Osteoblast (primary cell): ENCODE data around the gene DDX41. TPM values are rescaled to one million over a fixed set of nuclear protein-coding genes. Genes with fewer than 3 reads are reported as not detected.
"Not testable (repeated sequence)": the region's sequence is repeated elsewhere in the genome, so short reads cannot be mapped to it uniquely, and the experiment has no call there.

ENCODE experiments used
- DNase-seq: peaks from one replicate; pipeline ENCODE4 v3.0.0; 2011; ENCODE audit warnings: low spot score, mixed read lengths; ENCODE audit not compliant: insufficient read length; ENCODE audit errors: missing footprints
- H2AFZ ChIP-seq: 2 replicates; pipeline ENCODE4 v1.6.0; 2011; ENCODE audit warnings: mild to moderate bottlenecking, low read length
- H3K27ac ChIP-seq: 2 replicates; pipeline ENCODE4 v1.5.1; 2011; ENCODE audit warnings: mild to moderate bottlenecking, low read depth, low read length, moderate library complexity
- H3K27me3 ChIP-seq: 2 replicates; pipeline ENCODE4 v1.6.0; 2012; ENCODE audit warnings: mild to moderate bottlenecking, control low read depth, inconsistent platforms, low read length, moderate library complexity; ENCODE audit not compliant: insufficient read depth
- H3K36me3 ChIP-seq: 2 replicates; pipeline ENCODE4 v1.5.1; 2011; ENCODE audit warnings: mild to moderate bottlenecking, low read length, control low read depth, moderate library complexity; ENCODE audit not compliant: insufficient read depth
- H3K4me1 ChIP-seq: 2 replicates; pipeline ENCODE4 v1.5.1; 2011; ENCODE audit warnings: mild to moderate bottlenecking, low read length, control low read depth, moderate library complexity; ENCODE audit not compliant: insufficient read depth
- H3K4me2 ChIP-seq: 2 replicates; pipeline ENCODE4 v1.6.0; 2011; ENCODE audit warnings: mild to moderate bottlenecking, low read length; ENCODE audit not compliant: insufficient read depth
- H3K4me3 ChIP-seq: fragments of 200-600 bp; sonication (generic); 3 replicates; pipeline ENCODE4 v1.5.1; 2012; ENCODE audit warnings: mild to moderate bottlenecking, low read length, inconsistent platforms; ENCODE audit not compliant: insufficient read depth
- H3K79me2 ChIP-seq: 2 replicates; pipeline ENCODE4 v1.6.0; 2012; ENCODE audit warnings: mild to moderate bottlenecking, low read length, control low read depth, inconsistent platforms; ENCODE audit not compliant: insufficient read depth
- H3K9me3 ChIP-seq: 2 replicates; pipeline ENCODE4 v1.5.1; 2011; ENCODE audit warnings: low read depth, low read length, control low read depth
- H4K20me1 ChIP-seq: 2 replicates; pipeline ENCODE4 v1.6.0; 2012; ENCODE audit warnings: mild to moderate bottlenecking, low read length, control low read depth; ENCODE audit not compliant: insufficient read depth
- CTCF ChIP-seq: IDR thresholded peaks from 2 replicates; pipeline ENCODE4 v1.5.1; 2011; ENCODE audit warnings: mild to moderate bottlenecking, low read depth, low read length, moderate library complexity; ENCODE audit errors: extremely low read depth
- total RNA-seq: library from RNA; depleted of rRNA; stranded (reverse); fragments of >200 nt; gene quantifications from 2 replicates; pipeline ENCODE4 v1.2.3, GENCODE V29; 2012

DDX41 gene
- total RNA-seq, 1 donor: 68.4 TPM

GRCh38 chr5:177537389-177538361, 20.9 kb upstream of the DDX41 start:
- no peaks in the 10 kb centered on the region for H3K9me3 ChIP-seq
- peaks cover 40% of the 10 kb centered on the region for H3K4me1 ChIP-seq
- TF ChIP-seq CTCF: no peak
- H3K27ac ChIP-seq: peak overlapping the region; percentile 95
- H3K4me2 ChIP-seq: peak overlapping the region; percentile 76
- DNase-seq: peak; percentile 97
- H3K4me3 ChIP-seq: peak overlapping the region; percentile 32
- H3K79me2 ChIP-seq: peaks cover 66% of the 10 kb centered on the region
- peaks cover 26% of the 10 kb centered on the region for H4K20me1 ChIP-seq
- H3K36me3 ChIP-seq: peaks cover 29% of the 10 kb centered on the region
- no peaks in the 10 kb centered on the region for H3K27me3 ChIP-seq
- H2AFZ ChIP-seq: no peak overlapping the region

GRCh38 chr5:177536386-177536785, 19.6 kb upstream of the DDX41 start:
- peaks cover 66% of the 10 kb centered on the region for H3K79me2 ChIP-seq

GRCh38 chr5:177535125-177535524, 18.4 kb upstream of the DDX41 start:
- Histone ChIP-seq H4K20me1 (peaks cover 33% of the 10 kb centered on the region), H3K4me2 (no peak overlapping the region), H3K27ac (peak overlapping the region; percentile 26), H3K36me3 (peaks cover 42% of the 10 kb centered on the region), H3K9me3 (no peaks in the 10 kb centered on the region), H2AFZ (no peak overlapping the region), H3K79me2 (peaks cover 64% of the 10 kb centered on the region), H3K4me3 (no peak overlapping the region), H3K4me1 (peaks cover 35% of the 10 kb centered on the region), H3K27me3 (no peaks in the 10 kb centered on the region)
- TF ChIP-seq CTCF: no peak
- DNase-seq: no peak

More at GRCh38 chr5:177536386-177536785, 19.6 kb upstream of the DDX41 start:
- Histone ChIP-seq H3K36me3 (peaks cover 31% of the 10 kb centered on the region), H2AFZ (no peak overlapping the region), H3K4me3 (no peak overlapping the region), H3K4me1 (peaks cover 40% of the 10 kb centered on the region), H3K27me3 (no peaks in the 10 kb centered on the region), H3K27ac (peak overlapping the region; percentile 95), H4K20me1 (peaks cover 26% of the 10 kb centered on the region), H3K9me3 (no peaks in the 10 kb centered on the region), H3K4me2 (no peak overlapping the region)
- no peak for DNase-seq
- no peak for TF ChIP-seq CTCF

- Histone ChIP-seq H4K20me1 (peaks cover 35% of the 10 kb centered on the region), H3K4me1 (peaks cover 29% of the 10 kb centered on the region), H3K79me2 (peaks cover 66% of the 10 kb centered on the region), H3K36me3 (peaks cover 49% of the 10 kb centered on the region)
- H3K27ac ChIP-seq, H2AFZ ChIP-seq, H3K27me3 ChIP-seq, H3K4me2 ChIP-seq, H3K9me3 ChIP-seq, H3K4me3 ChIP-seq, DNase-seq: not testable (repeated sequence)
Observed at GRCh38 chr5:177534433-177534832, 17.7 kb upstream of the DDX41 start.
